Right lobe of liver (tissue), 6 donors: ENCODE measurements around the gene GIT2. TPM values are rescaled to one million over a fixed set of nuclear protein-coding genes. Genes with fewer than 3 reads are reported as not detected.
"Not testable (repeated sequence)": the region's sequence is repeated elsewhere in the genome, so short reads cannot be mapped to it uniquely, and the experiment has no call there.

ENCODE experiments used
- ATAC-seq, 4 donors: fragments of 200-7000 bp; cut with Tn5 transposase; one replicate each; pipeline ENCODE4 v1.9.1; 2020; ENCODE audit warnings: mild to moderate bottlenecking in 4 of 4, moderate library complexity in 4 of 4
- DNase-seq, 3 donors: peaks; one replicate each; pipeline ENCODE4 v3.0.0-alpha.2; 2020
- H3K27ac ChIP-seq, 3 donors: fragments of 200-600 bp; one replicate each; pipeline ENCODE4 v1.8.0; 2022
- H3K27me3 ChIP-seq, 2 donors: fragments of 200-600 bp; one replicate each; pipeline ENCODE4 v1.8.0; 2022
- H3K36me3 ChIP-seq, 4 donors: fragments of 200-600 bp; sonication (generic) in 1 of 4; one replicate each; pipeline versions ENCODE4 v1.5.1 to v1.8.0; 2017 to 2022; ENCODE audit warnings: control low read depth in 1 of 4
- H3K4me1 ChIP-seq, 4 donors: fragments of 200-600 bp; sonication (generic) in 1 of 4; one replicate each; pipeline versions ENCODE4 v1.5.1 to v1.8.0; 2017 to 2022; ENCODE audit warnings: control low read depth in 1 of 4
- H3K4me3 ChIP-seq, 3 donors: fragments of 200-600 bp; one replicate each; pipeline ENCODE4 v1.8.0; 2022
- H3K9me3 ChIP-seq, 4 donors: fragments of 200-600 bp; sonication (generic) in 1 of 4; one replicate each; pipeline versions ENCODE4 v1.5.1 to v1.8.0; 2017 to 2022; ENCODE audit warnings: control low read depth in 1 of 4
- CTCF ChIP-seq, 4 donors: fragments of 200-600 bp in 3 of 4; fragments of 450-650 bp in 1 of 4; IDR thresholded peaks; one replicate each; pipeline versions ENCODE4 v1.5.1 to v1.8.0; 2016 to 2022; ENCODE audit warnings: antibody characterized with exemption in 4 of 4, mild to moderate bottlenecking in 2 of 4
- POLR2A ChIP-seq: fragments of 450-650 bp; IDR thresholded peaks from one replicate; pipeline ENCODE4 v1.6.1; 2017; ENCODE audit warnings: antibody characterized with exemption, mild to moderate bottlenecking
- WGBS: methylation state at CpG from one replicate; pipeline ENCODE4 v1.1.6; 2018; ENCODE audit warnings: low coverage, low lambda C conversion rate; ENCODE audit not compliant: insufficient coverage; ENCODE audit errors: missing lambda C conversion rate; 5-methylcytosine and 5-hydroxymethylcytosine counted together
- intact Hi-C, 2 donors: fragments of 100-400 bp; cut with DNase I; formaldehyde crosslinking; loops; one replicate each; pipeline versions ENCODE4 v1.11.2 to v1.14.1; 2022
- total RNA-seq, 6 experiments: library from RNA; depleted of rRNA in 2 of 6; stranded (reverse); fragments of >200 nt in 2 of 6; fragmentation: NEBNext Ultra II Directional in 3 of 6; extraction: Animal tissue kit (Norgen Biotek cat#: 25700) in 3 of 6; gene quantifications; one replicate each; pipeline versions ENCODE4 v1.1.0 to v1.2.4, GENCODE V29; 2016 to 2023
- donor health status: DM: no; HTN: yes; CAD: no.
- donor health status: DM: no; HTN: no; CAD: no.
- donor health status: DM: no; HTN: no; CAD: no.
- donor health status: DM: no; HTN: yes; CAD: no.
- donor health status: DM: no; HTN: yes; CAD: no.

Gene GIT2
- total RNA-seq, 6 experiments from 2014 or later: 13.3 to 24.8 (median 16.8) TPM

- Histone ChIP-seq H3K9me3 (no peaks in the 10 kb centered on the region), H3K36me3 (no peaks in the 10 kb centered on the region), H3K4me1 (no peaks in the 10 kb centered on the region), H3K4me3 (no peak overlapping the region), H3K27me3 (no peaks in the 10 kb centered on the region), H3K27ac (no peak overlapping the region)
- intact Hi-C loops: no loop called here
- WGBS: 89% methylated on average over 6 of the region's 7 CpGs
- no peak for TF ChIP-seq POLR2A
- TF ChIP-seq CTCF (IDR thresholded peaks at IDR 0.05): no peak
- ATAC-seq (no peak), DNase-seq (no peak)
Observed at GRCh38 chr12:109893261-109893995, 102.7 kb downstream of the GIT2 start.

- H3K4me3 ChIP-seq: no peak overlapping the region
- no peaks in the 10 kb centered on the region for H3K27me3 ChIP-seq
- WGBS: 54% methylated on average over 4 of the region's 4 CpGs
- intact Hi-C loops: no loop called here
- no peaks in the 10 kb centered on the region for H3K9me3 ChIP-seq
- ATAC-seq: no peak
- TF ChIP-seq CTCF (IDR thresholded peaks at IDR 0.05) (no peak), POLR2A (no peak)
- H3K4me1 ChIP-seq: no peaks in the 10 kb centered on the region
- H3K36me3 ChIP-seq: no peaks in the 10 kb centered on the region
- no peak for DNase-seq
- no peak overlapping the region for H3K27ac ChIP-seq
Observed at GRCh38 chr12:109892748-109893147, 103.4 kb downstream of the GIT2 start.

- Histone ChIP-seq H3K36me3 (no peaks in the 10 kb centered on the region), H3K27ac (no peak overlapping the region), H3K27me3 (no peaks in the 10 kb centered on the region), H3K4me1 (no peaks in the 10 kb centered on the region), H3K4me3 (no peak overlapping the region), H3K9me3 (no peaks in the 10 kb centered on the region)
- DNase-seq (no peak), ATAC-seq (no peak)
- intact Hi-C loops: no loop called here
- WGBS: no CpG with 5 or more reads among the region's 1 CpG
- no peak for TF ChIP-seq POLR2A
- no peak for TF ChIP-seq CTCF (IDR thresholded peaks at IDR 0.05)
Observed at GRCh38 chr12:109892165-109892715, 103.9 kb downstream of the GIT2 start.

- H3K9me3 ChIP-seq, ATAC-seq, H3K27me3 ChIP-seq, DNase-seq, H3K4me3 ChIP-seq, intact Hi-C loops, H3K27ac ChIP-seq, H3K4me1 ChIP-seq, H3K36me3 ChIP-seq: not testable (repeated sequence)
- 91% methylated on average over 4 of the region's 7 CpGs for WGBS
Observed at GRCh38 chr12:109891731-109892130, 104.4 kb downstream of the GIT2 start.

- no peaks in the 10 kb centered on the region for H3K9me3 ChIP-seq
- no peak overlapping the region for H3K27ac ChIP-seq
- intact Hi-C loops: no loop called here
- no peaks in the 10 kb centered on the region for H3K4me1 ChIP-seq
- WGBS: 72% methylated on average over 12 of the region's 13 CpGs
- DNase-seq (no peak), ATAC-seq (peak in 2 of 4 donors; percentile 26 to 28)
- H3K4me3 ChIP-seq: no peak overlapping the region
- H3K27me3 ChIP-seq: no peaks in the 10 kb centered on the region
- TF ChIP-seq POLR2A (no peak), CTCF (IDR thresholded peaks at IDR 0.05) (no peak)
- no peaks in the 10 kb centered on the region for H3K36me3 ChIP-seq
Observed at GRCh38 chr12:109890620-109891170, 105.5 kb downstream of the GIT2 start.
